Panc1 (cell line): ENCODE measurements around the gene DCAF6.

Experiments used
- POLR2AphosphoS5 ChIP-seq: IDR thresholded peaks from 2 replicates; pipeline ENCODE4 v1.6.1; 2012; ENCODE audit warnings: mild to moderate bottlenecking, low read depth, low read length, moderate library complexity
- SIN3A ChIP-seq: IDR thresholded peaks from 2 replicates; pipeline ENCODE4 v1.6.1; 2012; ENCODE audit warnings: low read depth, mild to moderate bottlenecking, low read length, moderate library complexity, borderline replicate concordance; ENCODE audit not compliant: insufficient read depth
- TCF7L2 ChIP-seq: IDR thresholded peaks from 2 replicates; pipeline ENCODE4 v1.6.1; 2011; ENCODE audit warnings: mild to moderate bottlenecking, low read depth, low read length, inconsistent platforms
- TF ChIP-seq, protein P1 (sequence below): fragments of 450-650 bp; IDR thresholded peaks from 2 replicates; pipeline ENCODE4 v1.5.1; 2017; ENCODE audit warnings: mild to moderate bottlenecking
- TF ChIP-seq, protein P2 (sequence below), 2 experiments: IDR thresholded peaks; 2 replicates each; pipeline ENCODE4 v1.6.1; 2011 to 2012; ENCODE audit warnings: low read depth in 2 of 2, control low read depth in 1 of 2, low read length in 1 of 2, mild to moderate bottlenecking in 1 of 2, moderate library complexity in 1 of 2; ENCODE audit not compliant: insufficient read depth in 1 of 2

DNA sequence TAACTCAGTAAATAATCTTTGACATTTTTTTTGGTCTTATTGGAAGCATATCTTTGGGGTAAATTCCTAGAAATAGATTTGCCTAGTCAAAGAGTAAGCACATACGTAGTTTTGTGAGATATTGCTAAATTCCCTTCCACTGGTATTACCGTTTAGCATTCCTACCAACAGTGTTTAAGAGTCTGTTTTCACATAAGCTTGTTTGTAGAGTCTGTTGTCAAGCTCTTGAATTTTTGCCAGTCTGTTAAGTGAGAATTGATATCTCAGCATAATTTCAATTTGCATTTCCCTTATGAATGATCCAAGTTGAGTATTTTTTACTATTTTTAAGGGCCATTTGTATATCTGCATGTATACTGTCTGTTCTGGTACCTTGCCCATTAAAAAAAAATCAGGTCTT, 37.3 kb downstream of the DCAF6 start:
- TF ChIP-seq, protein P1, sequence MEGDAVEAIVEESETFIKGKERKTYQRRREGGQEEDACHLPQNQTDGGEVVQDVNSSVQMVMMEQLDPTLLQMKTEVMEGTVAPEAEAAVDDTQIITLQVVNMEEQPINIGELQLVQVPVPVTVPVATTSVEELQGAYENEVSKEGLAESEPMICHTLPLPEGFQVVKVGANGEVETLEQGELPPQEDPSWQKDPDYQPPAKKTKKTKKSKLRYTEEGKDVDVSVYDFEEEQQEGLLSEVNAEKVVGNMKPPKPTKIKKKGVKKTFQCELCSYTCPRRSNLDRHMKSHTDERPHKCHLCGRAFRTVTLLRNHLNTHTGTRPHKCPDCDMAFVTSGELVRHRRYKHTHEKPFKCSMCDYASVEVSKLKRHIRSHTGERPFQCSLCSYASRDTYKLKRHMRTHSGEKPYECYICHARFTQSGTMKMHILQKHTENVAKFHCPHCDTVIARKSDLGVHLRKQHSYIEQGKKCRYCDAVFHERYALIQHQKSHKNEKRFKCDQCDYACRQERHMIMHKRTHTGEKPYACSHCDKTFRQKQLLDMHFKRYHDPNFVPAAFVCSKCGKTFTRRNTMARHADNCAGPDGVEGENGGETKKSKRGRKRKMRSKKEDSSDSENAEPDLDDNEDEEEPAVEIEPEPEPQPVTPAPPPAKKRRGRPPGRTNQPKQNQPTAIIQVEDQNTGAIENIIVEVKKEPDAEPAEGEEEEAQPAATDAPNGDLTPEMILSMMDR, result no peak
- TF ChIP-seq, protein P2, sequence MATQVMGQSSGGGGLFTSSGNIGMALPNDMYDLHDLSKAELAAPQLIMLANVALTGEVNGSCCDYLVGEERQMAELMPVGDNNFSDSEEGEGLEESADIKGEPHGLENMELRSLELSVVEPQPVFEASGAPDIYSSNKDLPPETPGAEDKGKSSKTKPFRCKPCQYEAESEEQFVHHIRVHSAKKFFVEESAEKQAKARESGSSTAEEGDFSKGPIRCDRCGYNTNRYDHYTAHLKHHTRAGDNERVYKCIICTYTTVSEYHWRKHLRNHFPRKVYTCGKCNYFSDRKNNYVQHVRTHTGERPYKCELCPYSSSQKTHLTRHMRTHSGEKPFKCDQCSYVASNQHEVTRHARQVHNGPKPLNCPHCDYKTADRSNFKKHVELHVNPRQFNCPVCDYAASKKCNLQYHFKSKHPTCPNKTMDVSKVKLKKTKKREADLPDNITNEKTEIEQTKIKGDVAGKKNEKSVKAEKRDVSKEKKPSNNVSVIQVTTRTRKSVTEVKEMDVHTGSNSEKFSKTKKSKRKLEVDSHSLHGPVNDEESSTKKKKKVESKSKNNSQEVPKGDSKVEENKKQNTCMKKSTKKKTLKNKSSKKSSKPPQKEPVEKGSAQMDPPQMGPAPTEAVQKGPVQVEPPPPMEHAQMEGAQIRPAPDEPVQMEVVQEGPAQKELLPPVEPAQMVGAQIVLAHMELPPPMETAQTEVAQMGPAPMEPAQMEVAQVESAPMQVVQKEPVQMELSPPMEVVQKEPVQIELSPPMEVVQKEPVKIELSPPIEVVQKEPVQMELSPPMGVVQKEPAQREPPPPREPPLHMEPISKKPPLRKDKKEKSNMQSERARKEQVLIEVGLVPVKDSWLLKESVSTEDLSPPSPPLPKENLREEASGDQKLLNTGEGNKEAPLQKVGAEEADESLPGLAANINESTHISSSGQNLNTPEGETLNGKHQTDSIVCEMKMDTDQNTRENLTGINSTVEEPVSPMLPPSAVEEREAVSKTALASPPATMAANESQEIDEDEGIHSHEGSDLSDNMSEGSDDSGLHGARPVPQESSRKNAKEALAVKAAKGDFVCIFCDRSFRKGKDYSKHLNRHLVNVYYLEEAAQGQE (IDR thresholded peaks at IDR 0.05; ENCODE audit: insufficient read depth in 1 of 2, low read depth in 2 of 2, low read length in 1 of 2), result no peak
- TF ChIP-seq POLR2AphosphoS5 (no peak), SIN3A (no peak), TCF7L2 (no peak)
